H1 (cell line): ENCODE results near the gene MSTO1.

Experiments used
- EZH2 ChIP-seq: fragments of 200-600 bp; sonication (generic); IDR thresholded peaks from 2 replicates; pipeline ENCODE4 v1.7.1; 2012; ENCODE audit warnings: low read depth, mild to moderate bottlenecking, moderate library complexity, low read length, inconsistent platforms; ENCODE audit not compliant: severe bottlenecking
- MAX ChIP-seq: IDR thresholded peaks from 2 replicates; pipeline ENCODE4 v1.6.1; 2012; ENCODE audit warnings: inconsistent platforms
- POLR2A ChIP-seq, 2 experiments: IDR thresholded peaks; 1 replicate in 1 of 2; 2 replicates in 1 of 2; pipeline ENCODE4 v1.6.1; 2011; ENCODE audit warnings: low read depth in 2 of 2, low read length in 2 of 2, mild to moderate bottlenecking in 2 of 2; ENCODE audit errors: control extremely low read depth in 1 of 2
- SUZ12 ChIP-seq: fragments of 200-600 bp; sonication (generic); IDR thresholded peaks from 2 replicates; pipeline ENCODE4 v1.6.1; 2012; ENCODE audit warnings: mild to moderate bottlenecking, inconsistent platforms, low read length, moderate library complexity, mixed read lengths
- YY1 ChIP-seq: IDR thresholded peaks from 2 replicates; pipeline ENCODE4 v1.6.1; 2011; ENCODE audit warnings: low read depth, mild to moderate bottlenecking, low read length
- ZNF274 ChIP-seq: IDR thresholded peaks from 2 replicates; pipeline ENCODE4 v1.7.0; 2012; ENCODE audit warnings: low read length, borderline replicate concordance; ENCODE audit errors: extremely low read depth

- TF ChIP-seq POLR2A (IDR thresholded peaks at IDR 0.05; ENCODE audit: control extremely low read depth in 1 of 2, low read depth in 2 of 2, low read length in 2 of 2) (no peak), MAX (no peak), SUZ12 (no peak), ZNF274 (no peak), YY1 (no peak), EZH2 (no peak)
These were observed 13.3 kb downstream of the MSTO1 start for GRCh38 chr1:155623357-155623756.
